GM23338 (cell line): Measurements from ENCODE around the gene CELSR1. TPM values are rescaled to one million over a fixed set of nuclear protein-coding genes. Genes with fewer than 3 reads are reported as not detected.

Experiments
- ATAC-seq: fragments of 200-7000 bp; cut with Tn5 transposase; 3 replicates; pipeline ENCODE4 v1.9.1; 2020
- DNase-seq: peaks from one replicate; pipeline ENCODE4 v3.0.0-alpha.2; 2015; ENCODE audit warnings: low spot score
- H2AFZ ChIP-seq: fragments of 200-600 bp; sonication (generic); 2 replicates; pipeline ENCODE4 v1.8.0; 2016; ENCODE audit warnings: antibody characterized with exemption, mild to moderate bottlenecking, moderate library complexity
- H3F3A ChIP-seq: fragments of 200-600 bp; sonication (generic); replicated peaks from 2 replicates; pipeline ENCODE4 v1.8.0; 2017; ENCODE audit warnings: antibody characterized with exemption, mixed run types, low read depth
- H3K27ac ChIP-seq: fragments of 200-600 bp; sonication (generic); 2 replicates; pipeline ENCODE4 v1.6.1; 2016; ENCODE audit warnings: low read depth
- H3K27me3 ChIP-seq: fragments of 200-600 bp; sonication (generic); 2 replicates; pipeline ENCODE4 v1.8.0; 2016; ENCODE audit warnings: mild to moderate bottlenecking, mixed run types, moderate library complexity; ENCODE audit not compliant: insufficient read depth
- H3K36me3 ChIP-seq: fragments of 200-600 bp; sonication (generic); 2 replicates; pipeline ENCODE4 v1.8.0; 2016; ENCODE audit warnings: mild to moderate bottlenecking; ENCODE audit not compliant: insufficient read depth
- H3K4me1 ChIP-seq: fragments of 200-600 bp; sonication (generic); 2 replicates; pipeline ENCODE4 v1.8.0; 2016; ENCODE audit warnings: mild to moderate bottlenecking, moderate library complexity; ENCODE audit not compliant: insufficient read depth
- H3K4me2 ChIP-seq: fragments of 200-600 bp; sonication (generic); 2 replicates; pipeline ENCODE4 v1.7.1; 2017; ENCODE audit warnings: mixed run types
- H3K4me3 ChIP-seq: fragments of 200-600 bp; sonication (generic); 2 replicates; pipeline ENCODE4 v1.6.1; 2016; ENCODE audit warnings: mixed run types
- H3K79me2 ChIP-seq: fragments of 200-600 bp; sonication (generic); replicated peaks from 2 replicates; pipeline ENCODE4 v1.8.0; 2017; ENCODE audit warnings: mild to moderate bottlenecking; ENCODE audit not compliant: insufficient read depth
- H3K9me2 ChIP-seq: fragments of 200-600 bp; sonication (generic); 2 replicates; pipeline ENCODE4 v1.8.0; 2017; ENCODE audit not compliant: insufficient read depth
- H4K20me1 ChIP-seq: fragments of 200-600 bp; sonication (generic); replicated peaks from 2 replicates; pipeline ENCODE4 v1.8.0; 2017; ENCODE audit warnings: mild to moderate bottlenecking; ENCODE audit not compliant: insufficient read depth
- H3K27ac Mint-ChIP-seq: 2 replicates; pipeline ENCODE4 v1.8.0; 2020; ENCODE audit warnings: inconsistent platforms, mild to moderate bottlenecking, moderate library complexity, mixed read lengths
- H3K27me3 Mint-ChIP-seq: 3 replicates; pipeline ENCODE4 v1.8.0; 2022; ENCODE audit warnings: low read depth, mild to moderate bottlenecking, moderate library complexity, mixed read lengths, inconsistent platforms; ENCODE audit not compliant: insufficient read depth, poor library complexity
- H3K36me3 Mint-ChIP-seq: 3 replicates; pipeline ENCODE4 v1.8.0; 2021; ENCODE audit warnings: low read depth, mild to moderate bottlenecking, inconsistent platforms, moderate library complexity, mixed read lengths
- H3K4me1 Mint-ChIP-seq: 3 replicates; pipeline ENCODE4 v1.8.0; 2020; ENCODE audit warnings: mild to moderate bottlenecking, inconsistent platforms, mixed read lengths
- H3K4me3 Mint-ChIP-seq: 3 replicates; pipeline ENCODE4 v1.8.0; 2021; ENCODE audit warnings: moderate library complexity, mild to moderate bottlenecking, inconsistent platforms, mixed read lengths
- H3K9me3 Mint-ChIP-seq: 3 replicates; pipeline ENCODE4 v1.8.0; 2020; ENCODE audit warnings: moderate library complexity, mild to moderate bottlenecking, inconsistent platforms, mixed read lengths
- CREB1 ChIP-seq: fragments of 250-450 bp; sonication (Bioruptor Pico); IDR thresholded peaks from 2 replicates; pipeline ENCODE4 v1.5.0; 2020; ENCODE audit warnings: low read depth, mild to moderate bottlenecking, moderate library complexity
- CTCF ChIP-seq, 2 experiments: fragments of 200-600 bp in 1 of 2; sonication (generic) in 1 of 2; conservative IDR thresholded peaks; 2 replicates each; pipeline versions ENCODE4 v1.5.1 to v1.6.1; 2016 to 2017; ENCODE audit warnings: antibody characterized with exemption in 2 of 2, low read depth in 2 of 2, mild to moderate bottlenecking in 2 of 2, moderate library complexity in 1 of 2
- ETS1 ChIP-seq: IDR thresholded peaks from 2 replicates; pipeline ENCODE4 v1.6.1; 2016; ENCODE audit warnings: antibody characterized with exemption
- EZH2 ChIP-seq: fragments of 200-600 bp; sonication (generic); IDR thresholded peaks from one replicate; pipeline ENCODE4 v1.8.0; 2017; ENCODE audit warnings: antibody characterized with exemption, mild to moderate bottlenecking, low read depth; ENCODE audit not compliant: unreplicated experiment
- EZH2phosphoT487 ChIP-seq: fragments of 200-600 bp; sonication (generic); IDR thresholded peaks from one replicate; pipeline ENCODE4 v1.8.1; 2018; ENCODE audit warnings: antibody characterized with exemption; ENCODE audit not compliant: unreplicated experiment
- JUNB ChIP-seq: IDR thresholded peaks from one replicate; pipeline ENCODE4 v1.6.1; 2016; ENCODE audit warnings: antibody characterized with exemption; ENCODE audit not compliant: unreplicated experiment
- NANOG ChIP-seq: IDR thresholded peaks from 2 replicates; pipeline ENCODE4 v1.6.1; 2016; ENCODE audit warnings: antibody characterized with exemption, borderline replicate concordance
- POLR2AphosphoS5 ChIP-seq: IDR thresholded peaks from 2 replicates; pipeline ENCODE4 v1.6.1; 2016; ENCODE audit warnings: antibody characterized with exemption, low read depth
- REST ChIP-seq: IDR thresholded peaks from one replicate; pipeline ENCODE4 v1.6.1; 2018; ENCODE audit warnings: antibody characterized with exemption; ENCODE audit not compliant: unreplicated experiment
- STAT1 ChIP-seq: IDR thresholded peaks from one replicate; pipeline ENCODE4 v1.6.1; 2016; ENCODE audit warnings: antibody characterized with exemption; ENCODE audit not compliant: unreplicated experiment
- ZNF114 ChIP-seq: fragments of 250-450 bp; sonication (Bioruptor Pico); IDR thresholded peaks from 2 replicates; pipeline ENCODE4 v1.5.0; 2020; ENCODE audit warnings: mild to moderate bottlenecking, moderate library complexity
- ZNF331 ChIP-seq: fragments of 250-450 bp; sonication (Bioruptor Pico); IDR thresholded peaks from 2 replicates; pipeline ENCODE4 v1.5.0; 2020; ENCODE audit warnings: low read depth, mild to moderate bottlenecking, moderate library complexity
- ZNF462 ChIP-seq: fragments of 250-450 bp; sonication (Bioruptor Pico); IDR thresholded peaks from 2 replicates; pipeline ENCODE4 v1.5.0; 2020; ENCODE audit warnings: mild to moderate bottlenecking, moderate library complexity
- polyA plus RNA-seq: library from polyadenylated mRNA; unstranded; fragments of >200 nt; fragmentation: Nextera tagmentation; extraction: Ambion mirVana; gene quantifications from 2 replicates; pipeline ENCODE4 v1.2.1, GENCODE V29; 2016
- total RNA-seq: library from RNA; depleted of rRNA; stranded (reverse); fragments of >200 nt; shearing (Covaris generic); gene quantifications from 2 replicates; pipeline ENCODE4 v1.2.3, GENCODE V29; 2014

CELSR1 gene
- total and polyA plus RNA-seq, 2 experiments from 2014 or later = 4.8 to 20.4 TPM

- H3K4me1 Mint-ChIP-seq = peaks cover 4% of the 10 kb centered on the region; the same call in 1 of the 3 replicates
- Histone ChIP-seq H3F3A (no peaks in the 10 kb centered on the region), H3K4me3 (no peak overlapping the region), H3K4me2 (no peak overlapping the region), H2AFZ (no peak overlapping the region), H3K36me3 (no peaks in the 10 kb centered on the region), H3K4me1 (no peaks in the 10 kb centered on the region), H3K79me2 (no peaks in the 10 kb centered on the region), H3K9me2 (no peaks in the 10 kb centered on the region), H3K27me3 (no peaks in the 10 kb centered on the region), H3K27ac (no peak overlapping the region), H4K20me1 (no peaks in the 10 kb centered on the region)
- no peaks in the 10 kb centered on the region for H3K36me3 Mint-ChIP-seq
- H3K27ac Mint-ChIP-seq = no peak overlapping the region
- no peak for DNase-seq
- no peak overlapping the region for H3K4me3 Mint-ChIP-seq
- ATAC-seq = no peak
- TF ChIP-seq EZH2phosphoT487 (no peak), JUNB (no peak), CTCF (conservative IDR thresholded peaks at IDR 0.05; ENCODE audit: low read depth in 2 of 2) (no peak), POLR2AphosphoS5 (no peak), EZH2 (no peak), ZNF114 (CRISPR knock-in tag) (no peak), NANOG (no peak), ZNF462 (no peak), ETS1 (no peak), ZNF331 (no peak), CREB1 (no peak), REST (no peak), STAT1 (no peak)
- peaks cover 13% of the 10 kb centered on the region for H3K27me3 Mint-ChIP-seq
- no peaks in the 10 kb centered on the region for H3K9me3 Mint-ChIP-seq
Observed at GRCh38 chr22:46388647-46389046, 148.8 kb downstream of the CELSR1 start.
